AG09309 (cell line): Measurements from ENCODE around the gene AMIGO1.
A peak's percentile ranks its signal among the peaks of the same experiment; 100 is the strongest.

ENCODE experiments used
- DNase-seq: peaks from one replicate; pipeline ENCODE4 v3.0.0-alpha.2; 2010; ENCODE audit warnings: low read depth
- H3K4me3 ChIP-seq: 2 replicates; pipeline ENCODE4 v1.5.1; 2011; ENCODE audit warnings: mild to moderate bottlenecking, low read depth, low read length, moderate library complexity; ENCODE audit not compliant: control insufficient read depth
- TF ChIP-seq, protein P1 (sequence below): IDR thresholded peaks from 2 replicates; pipeline ENCODE4 v1.5.1; 2011; ENCODE audit warnings: mild to moderate bottlenecking, low read depth, low read length, inconsistent platforms; ENCODE audit not compliant: insufficient read depth, control insufficient read depth; ENCODE audit errors: missing control alignments

AMIGO1 gene, protein sequence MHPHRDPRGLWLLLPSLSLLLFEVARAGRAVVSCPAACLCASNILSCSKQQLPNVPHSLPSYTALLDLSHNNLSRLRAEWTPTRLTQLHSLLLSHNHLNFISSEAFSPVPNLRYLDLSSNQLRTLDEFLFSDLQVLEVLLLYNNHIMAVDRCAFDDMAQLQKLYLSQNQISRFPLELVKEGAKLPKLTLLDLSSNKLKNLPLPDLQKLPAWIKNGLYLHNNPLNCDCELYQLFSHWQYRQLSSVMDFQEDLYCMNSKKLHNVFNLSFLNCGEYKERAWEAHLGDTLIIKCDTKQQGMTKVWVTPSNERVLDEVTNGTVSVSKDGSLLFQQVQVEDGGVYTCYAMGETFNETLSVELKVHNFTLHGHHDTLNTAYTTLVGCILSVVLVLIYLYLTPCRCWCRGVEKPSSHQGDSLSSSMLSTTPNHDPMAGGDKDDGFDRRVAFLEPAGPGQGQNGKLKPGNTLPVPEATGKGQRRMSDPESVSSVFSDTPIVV

DNA sequence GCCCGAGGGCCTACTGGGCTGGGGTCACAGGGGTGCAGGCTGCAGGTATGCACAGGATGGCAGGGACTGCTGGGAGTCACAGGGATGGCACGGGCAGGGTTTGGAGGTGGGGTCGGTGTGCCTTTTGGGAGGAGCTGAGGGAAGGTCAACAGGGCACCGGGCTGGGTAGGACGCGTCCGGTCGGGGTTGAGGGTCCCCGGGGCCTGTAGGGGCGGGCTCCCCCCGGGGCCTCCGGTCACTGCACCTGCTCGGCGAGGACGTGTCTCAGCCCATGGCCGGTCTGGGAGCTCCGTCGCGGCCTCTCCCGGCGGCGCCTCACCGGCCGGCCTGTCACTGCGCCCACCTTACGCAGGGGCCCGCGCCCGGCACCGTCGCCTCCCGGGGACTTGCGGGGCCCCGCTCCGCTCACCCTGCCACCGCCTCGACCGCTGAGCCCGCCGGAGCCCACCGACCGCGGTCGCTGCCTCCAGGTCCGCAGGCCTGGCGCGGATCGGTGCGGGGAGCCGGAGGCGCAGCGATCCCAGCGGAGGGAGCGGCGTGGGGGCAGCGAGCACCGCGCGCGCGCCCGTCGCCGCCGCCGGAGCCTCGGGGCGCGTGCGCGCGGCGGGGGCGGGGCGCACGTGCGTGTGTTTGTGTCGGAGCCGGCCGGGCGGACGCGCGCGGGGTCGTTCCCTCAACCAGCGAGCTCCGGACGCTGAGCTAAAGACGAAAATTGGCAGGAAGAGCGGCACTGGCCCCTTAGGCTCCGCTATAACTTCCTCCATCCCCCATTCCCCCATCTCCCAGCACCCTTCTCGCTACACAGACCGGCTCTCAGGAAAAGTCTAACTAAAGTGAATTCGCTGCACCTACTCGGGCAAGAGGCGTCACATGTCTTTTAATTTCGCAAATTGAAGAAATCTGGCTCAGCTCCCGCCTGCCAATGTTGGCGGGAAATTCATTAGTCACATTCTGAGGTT is at the start of gene AMIGO1:
Gene AMIGO1 (minus strand): TSS at position 552 of the 959 bp plus-strand sequence. CDS start 815 bp downstream, outside the sequence.
- peak within 1 kb of the TSS; percentile 67 for H3K4me3 ChIP-seq
- no peak for DNase-seq
- TF ChIP-seq, protein P1, sequence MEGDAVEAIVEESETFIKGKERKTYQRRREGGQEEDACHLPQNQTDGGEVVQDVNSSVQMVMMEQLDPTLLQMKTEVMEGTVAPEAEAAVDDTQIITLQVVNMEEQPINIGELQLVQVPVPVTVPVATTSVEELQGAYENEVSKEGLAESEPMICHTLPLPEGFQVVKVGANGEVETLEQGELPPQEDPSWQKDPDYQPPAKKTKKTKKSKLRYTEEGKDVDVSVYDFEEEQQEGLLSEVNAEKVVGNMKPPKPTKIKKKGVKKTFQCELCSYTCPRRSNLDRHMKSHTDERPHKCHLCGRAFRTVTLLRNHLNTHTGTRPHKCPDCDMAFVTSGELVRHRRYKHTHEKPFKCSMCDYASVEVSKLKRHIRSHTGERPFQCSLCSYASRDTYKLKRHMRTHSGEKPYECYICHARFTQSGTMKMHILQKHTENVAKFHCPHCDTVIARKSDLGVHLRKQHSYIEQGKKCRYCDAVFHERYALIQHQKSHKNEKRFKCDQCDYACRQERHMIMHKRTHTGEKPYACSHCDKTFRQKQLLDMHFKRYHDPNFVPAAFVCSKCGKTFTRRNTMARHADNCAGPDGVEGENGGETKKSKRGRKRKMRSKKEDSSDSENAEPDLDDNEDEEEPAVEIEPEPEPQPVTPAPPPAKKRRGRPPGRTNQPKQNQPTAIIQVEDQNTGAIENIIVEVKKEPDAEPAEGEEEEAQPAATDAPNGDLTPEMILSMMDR: no peak

DNA sequence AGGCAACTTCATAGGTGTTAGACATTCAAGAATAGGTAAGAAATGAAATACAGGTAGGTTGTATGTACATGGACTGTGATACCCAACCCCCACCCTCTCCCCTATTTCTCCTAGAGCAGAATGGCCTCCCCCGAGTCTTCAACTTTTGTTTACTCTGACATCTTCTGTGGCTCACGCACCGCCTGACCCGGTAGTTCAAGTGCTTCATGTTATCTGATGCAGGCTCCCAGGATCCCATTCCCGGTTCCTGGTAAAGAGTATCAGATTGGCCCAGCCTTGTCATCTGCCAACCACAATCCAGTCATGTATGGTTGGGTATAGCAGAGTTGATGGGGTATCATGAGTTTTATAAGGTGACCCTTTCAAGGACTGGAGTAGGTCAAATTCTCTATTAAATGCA is 48.0 kb upstream of the AMIGO1 start:
- TF ChIP-seq, protein P1: no peak
- no peak overlapping the region for H3K4me3 ChIP-seq
- DNase-seq: no peak

DNA sequence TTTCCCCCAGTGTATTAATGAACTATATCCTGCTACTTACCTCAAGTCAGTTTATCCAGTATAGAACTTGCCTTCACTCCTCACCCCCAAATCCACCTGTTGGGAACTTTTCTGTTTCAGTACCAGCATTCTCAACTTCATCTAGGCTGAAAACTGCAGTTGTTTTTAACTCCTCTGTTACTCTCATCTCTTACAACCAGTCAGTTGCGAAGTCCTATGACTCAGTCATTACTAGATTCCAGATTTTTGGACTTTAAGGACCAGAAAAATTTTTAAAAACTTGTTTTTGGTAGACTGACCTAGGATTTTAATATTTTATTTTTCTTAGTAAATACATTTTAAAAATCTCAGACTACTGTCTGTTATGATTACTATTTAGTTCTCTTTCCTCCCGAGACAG is 47.0 kb upstream of the AMIGO1 start:
- DNase-seq: no peak
- no peak overlapping the region for H3K4me3 ChIP-seq
- TF ChIP-seq, protein P1: no peak

DNA sequence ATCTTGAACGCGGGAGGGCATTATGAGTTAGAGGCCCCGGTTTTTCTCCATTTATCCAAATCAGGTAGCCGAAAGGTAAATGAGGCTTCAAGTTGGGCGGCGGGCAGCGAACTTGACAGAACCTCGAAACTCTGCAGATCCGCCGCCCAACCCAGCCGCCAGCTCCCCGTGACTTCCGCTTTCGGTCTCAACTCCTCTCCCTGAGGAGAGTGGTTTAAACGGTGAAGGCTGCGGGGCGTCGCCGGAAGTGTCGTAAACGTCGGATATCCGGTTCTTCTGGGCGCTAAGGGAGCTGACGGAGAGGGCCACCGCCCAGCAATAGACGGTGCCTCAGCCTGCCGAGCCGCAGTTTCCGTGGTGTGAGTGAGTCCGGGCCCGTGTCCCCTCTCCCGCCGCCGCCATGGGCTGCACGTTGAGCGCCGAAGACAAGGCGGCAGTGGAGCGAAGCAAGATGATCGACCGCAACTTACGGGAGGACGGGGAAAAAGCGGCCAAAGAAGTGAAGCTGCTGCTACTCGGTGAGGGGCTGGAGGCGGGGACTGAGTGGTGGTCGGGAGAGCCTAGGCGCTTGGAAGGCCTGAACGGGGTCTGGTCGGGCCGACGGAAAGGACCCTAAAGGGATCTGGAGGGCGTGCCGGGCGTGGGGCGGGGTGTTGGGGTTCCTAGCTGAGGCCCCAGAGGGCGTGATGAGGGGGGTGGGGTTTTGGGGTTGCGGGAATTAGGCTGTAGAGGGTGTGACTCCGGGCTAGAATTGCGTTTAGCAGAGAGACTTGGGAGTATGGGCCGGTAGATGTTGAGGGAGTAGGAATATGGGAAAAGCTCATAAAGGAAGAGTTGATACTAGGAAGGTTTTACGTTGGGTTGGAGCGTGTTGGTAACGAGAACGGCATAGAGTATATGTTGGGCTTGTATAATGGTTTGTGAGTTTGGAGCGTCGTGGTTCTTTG is 39.1 kb upstream of the AMIGO1 start, which contains the start of gene GNAI3:
Gene GNAI3 (plus strand): TSS at position 295 of the 947 bp plus-strand sequence. CDS start 106 bp downstream, at position 401.
- TF ChIP-seq, protein P1: no peak

DNA sequence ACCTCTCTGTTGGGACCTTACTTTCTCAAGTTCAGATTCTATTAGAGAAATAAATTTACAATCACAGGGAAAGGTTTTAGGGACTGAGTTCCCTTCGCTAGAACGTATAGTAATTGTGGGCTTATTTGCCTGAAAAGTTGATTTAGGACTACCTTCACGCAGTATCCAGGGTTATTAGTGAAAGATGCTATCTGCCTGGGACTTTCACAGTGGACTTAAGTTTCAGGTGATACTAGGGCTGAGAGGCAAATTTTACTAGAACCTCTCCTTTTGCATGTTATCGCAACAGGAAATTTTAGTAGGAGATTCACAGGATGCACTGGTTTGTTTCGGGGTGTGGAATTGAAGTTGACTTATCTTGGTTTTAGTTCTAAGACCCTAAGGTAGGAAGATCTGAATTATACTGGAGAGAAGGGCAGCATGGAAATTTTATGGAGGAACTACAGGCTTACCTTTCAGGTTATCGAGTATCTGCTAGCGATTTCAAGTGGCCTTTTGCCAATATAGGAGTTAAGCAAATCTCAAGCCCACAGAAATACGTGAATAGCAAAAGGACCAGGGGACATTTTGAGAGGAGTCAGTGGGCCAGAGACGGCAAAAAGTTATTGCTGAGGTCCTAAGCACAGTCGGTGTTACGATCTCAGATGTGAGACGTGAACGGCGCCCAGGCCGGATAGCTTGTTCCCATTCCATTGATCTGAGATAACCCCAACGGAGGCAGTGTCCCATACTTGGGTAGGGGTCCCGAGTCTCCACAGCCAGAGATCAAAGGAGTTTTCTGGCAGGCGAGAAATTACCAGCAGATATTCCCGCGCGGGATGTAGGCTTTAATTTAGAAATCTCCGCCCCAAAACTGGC is 38.2 kb upstream of the AMIGO1 start:
- peak overlapping the region; percentile 94 for H3K4me3 ChIP-seq
- TF ChIP-seq, protein P1: no peak
- no peak for DNase-seq

More for the DNA sequence above, 39.1 kb upstream of the AMIGO1 start, which contains the start of gene GNAI3:
- H3K4me3 ChIP-seq: peak within 1 kb of the TSS; percentile 94
- DNase-seq: peak; percentile 84
